D721Med (cell line): ENCODE measurements around the gene CFAP20DC.

Experiments
- DNase-seq: peaks from one replicate; pipeline ENCODE4 v3.0.0; 2011; ENCODE audit warnings: low spot score; ENCODE audit not compliant: insufficient read length
- FAIRE-seq: peaks from 2 replicates; lab custom pipeline; 2011; peaks lifted over from hg19 to GRCh38; lab: Jason Lieb, UNC
- TF ChIP-seq, protein P1 (sequence below): IDR thresholded peaks from 2 replicates; pipeline ENCODE4 v1.5.1; 2012; ENCODE audit warnings: mild to moderate bottlenecking, control low read depth; ENCODE audit not compliant: insufficient read depth; ENCODE audit errors: missing control alignments

The CFAP20DC gene

DNA sequence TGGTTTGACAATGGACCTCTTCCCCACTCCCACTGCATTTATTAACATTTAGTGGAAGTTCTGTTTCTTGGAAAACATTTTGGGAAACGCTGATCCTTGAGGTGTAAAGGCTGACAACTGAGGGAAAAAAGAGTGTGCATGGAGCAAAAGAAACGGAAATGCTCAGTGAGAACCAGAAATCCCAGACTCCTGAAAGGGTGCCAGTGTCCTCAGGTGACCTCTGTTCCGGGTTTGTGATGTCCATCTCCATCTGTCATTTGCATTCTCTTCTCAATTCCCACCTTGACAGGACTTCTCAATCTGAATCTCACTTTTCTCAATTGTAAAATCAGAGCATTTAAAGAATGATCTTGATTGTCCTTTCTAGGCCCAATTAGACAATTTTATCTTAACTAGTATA, 312.2 kb downstream of the CFAP20DC start:
- TF ChIP-seq, protein P1, sequence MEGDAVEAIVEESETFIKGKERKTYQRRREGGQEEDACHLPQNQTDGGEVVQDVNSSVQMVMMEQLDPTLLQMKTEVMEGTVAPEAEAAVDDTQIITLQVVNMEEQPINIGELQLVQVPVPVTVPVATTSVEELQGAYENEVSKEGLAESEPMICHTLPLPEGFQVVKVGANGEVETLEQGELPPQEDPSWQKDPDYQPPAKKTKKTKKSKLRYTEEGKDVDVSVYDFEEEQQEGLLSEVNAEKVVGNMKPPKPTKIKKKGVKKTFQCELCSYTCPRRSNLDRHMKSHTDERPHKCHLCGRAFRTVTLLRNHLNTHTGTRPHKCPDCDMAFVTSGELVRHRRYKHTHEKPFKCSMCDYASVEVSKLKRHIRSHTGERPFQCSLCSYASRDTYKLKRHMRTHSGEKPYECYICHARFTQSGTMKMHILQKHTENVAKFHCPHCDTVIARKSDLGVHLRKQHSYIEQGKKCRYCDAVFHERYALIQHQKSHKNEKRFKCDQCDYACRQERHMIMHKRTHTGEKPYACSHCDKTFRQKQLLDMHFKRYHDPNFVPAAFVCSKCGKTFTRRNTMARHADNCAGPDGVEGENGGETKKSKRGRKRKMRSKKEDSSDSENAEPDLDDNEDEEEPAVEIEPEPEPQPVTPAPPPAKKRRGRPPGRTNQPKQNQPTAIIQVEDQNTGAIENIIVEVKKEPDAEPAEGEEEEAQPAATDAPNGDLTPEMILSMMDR: no peak
- no peak for DNase-seq
- no peak for FAIRE-seq

DNA sequence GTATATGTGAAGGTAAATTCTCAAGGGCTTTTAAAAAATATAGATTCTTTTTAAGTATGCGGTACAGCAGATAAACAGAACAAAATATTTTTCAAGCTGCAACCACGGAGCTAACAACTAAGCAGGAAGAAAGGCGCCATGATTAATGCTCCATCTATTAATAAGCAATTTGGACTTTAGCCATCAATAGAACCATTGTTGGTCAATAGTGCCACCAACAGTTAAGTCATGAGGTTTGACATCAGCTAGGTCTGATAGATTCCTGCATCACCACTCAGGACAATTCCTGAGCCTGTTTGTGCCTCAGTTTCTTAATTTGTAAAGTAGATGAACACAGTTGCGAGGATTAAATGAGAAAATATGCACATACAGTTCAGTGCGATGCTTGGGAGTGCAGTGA, 318.2 kb downstream of the CFAP20DC start:
- FAIRE-seq: no peak
- TF ChIP-seq, protein P1: peak; percentile 8
- no peak for DNase-seq

DNA sequence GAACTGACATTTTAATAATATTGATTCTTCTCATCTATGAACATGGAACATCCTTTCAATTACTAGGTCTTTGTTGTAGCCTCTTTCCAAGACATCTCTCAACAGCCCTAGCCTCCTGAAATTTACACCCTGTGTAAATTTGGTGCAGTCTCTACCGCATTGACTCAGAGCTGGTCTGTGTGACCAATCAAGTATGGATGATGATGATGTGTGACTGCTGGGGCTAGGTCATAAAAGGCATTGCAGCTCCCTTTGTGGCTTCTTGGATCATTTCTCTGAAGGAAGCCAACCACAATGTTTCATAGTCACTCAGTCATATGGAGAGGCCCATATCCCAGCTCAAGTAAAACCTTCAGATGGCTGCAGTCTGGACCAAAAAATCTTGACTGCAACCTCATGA, 321.1 kb downstream of the CFAP20DC start:
- FAIRE-seq: no peak
- no peak for DNase-seq
- TF ChIP-seq, protein P1: no peak

DNA sequence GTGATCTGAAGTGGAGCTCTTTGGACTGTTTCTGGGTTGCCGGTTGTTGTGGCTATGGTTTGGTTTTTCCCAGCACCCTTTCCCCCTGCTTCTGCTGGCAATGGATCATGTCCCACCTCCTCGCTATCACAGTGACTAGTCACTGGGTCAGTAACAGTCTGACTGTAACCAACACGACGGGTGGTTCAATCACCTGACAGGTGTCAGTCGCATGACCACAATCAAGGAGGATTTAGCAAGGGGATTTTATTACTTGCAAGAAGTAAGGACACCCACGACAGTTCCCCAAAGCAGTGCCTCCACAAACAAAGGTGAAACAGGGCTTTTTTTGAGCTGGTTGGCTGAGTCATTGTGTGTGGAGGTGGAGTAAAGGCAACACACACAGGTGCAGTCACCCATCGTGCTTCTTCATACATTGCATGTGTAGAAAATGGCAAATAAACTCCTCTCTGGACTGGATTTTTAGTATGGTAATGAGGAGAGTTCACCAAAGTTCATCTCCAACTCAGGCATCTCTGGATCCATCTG, 324.4 kb downstream of the CFAP20DC start:
- DNase-seq (no peak), FAIRE-seq (no peak)
- TF ChIP-seq, protein P1: no peak

DNA sequence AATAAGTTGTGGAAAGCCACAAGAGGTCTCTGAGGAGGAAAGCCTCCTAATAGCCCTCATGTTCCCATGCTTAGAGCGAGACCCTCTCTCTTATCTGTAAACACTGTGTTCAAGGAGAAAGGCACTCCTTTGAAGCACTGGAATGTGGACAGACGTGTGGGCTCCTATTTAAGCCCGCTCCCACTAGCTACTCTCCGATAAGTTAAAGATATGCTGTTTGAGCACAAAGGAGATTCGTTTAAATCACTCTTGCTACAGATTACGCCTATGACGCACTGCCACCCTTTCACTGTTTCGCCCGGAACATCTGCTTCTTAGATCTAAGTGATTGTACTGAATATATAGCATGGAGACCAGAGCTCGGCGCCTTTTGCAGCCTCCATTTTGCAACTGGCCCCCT, 325.5 kb downstream of the CFAP20DC start:
- TF ChIP-seq, protein P1: no peak
- no peak for DNase-seq
- no peak for FAIRE-seq

DNA sequence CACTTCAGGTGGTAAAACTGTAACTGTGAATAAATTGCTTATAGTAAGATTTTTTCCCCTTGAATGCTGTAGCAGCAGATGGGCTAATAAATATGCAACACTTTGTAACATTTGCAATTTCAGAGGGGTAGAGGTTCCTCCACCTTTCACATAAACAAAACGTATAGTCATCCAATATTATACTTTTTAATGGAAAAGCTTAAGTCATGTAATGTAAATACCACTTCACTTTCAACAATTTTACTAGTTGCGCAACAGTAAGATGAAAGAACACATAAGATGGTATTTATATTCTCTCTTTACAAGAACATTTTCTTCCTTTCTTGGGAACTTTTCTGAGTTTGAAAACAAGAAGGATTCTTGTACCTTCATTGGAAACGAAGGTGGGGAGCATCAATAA, 326.7 kb downstream of the CFAP20DC start:
- TF ChIP-seq, protein P1: no peak
- DNase-seq (no peak), FAIRE-seq (no peak)

DNA sequence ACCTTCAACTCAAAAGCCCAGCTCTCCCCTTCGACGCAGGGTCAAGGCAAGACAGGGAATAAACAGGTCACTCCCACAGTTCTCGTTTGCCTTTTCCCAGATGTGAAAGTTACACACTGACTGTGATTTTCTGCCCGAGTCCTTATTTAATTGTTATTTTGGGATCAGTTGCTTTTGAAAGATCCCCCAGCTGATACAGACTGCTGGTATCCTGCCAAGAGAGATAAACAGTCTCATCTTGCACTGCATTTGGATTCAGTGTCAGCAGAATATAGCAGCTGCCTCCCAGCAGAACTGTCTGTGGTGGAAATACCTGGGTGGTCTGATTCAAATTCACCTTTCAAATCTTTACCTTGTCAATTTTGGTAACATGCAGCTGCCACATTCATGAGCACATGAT, 327.3 kb downstream of the CFAP20DC start:
- DNase-seq (no peak), FAIRE-seq (no peak)

More for the DNA sequence above, 327.3 kb downstream of the CFAP20DC start:
- TF ChIP-seq, protein P1: no peak
